HG03039 (cell line): ENCODE measurements around the gene SLC41A3.
"Not testable (repeated sequence)": the region's sequence is repeated elsewhere in the genome, so short reads cannot be mapped to it uniquely, and the experiment has no call there.

Source experiments
- ATAC-seq: cut with Tn5 transposase; IDR thresholded peaks from one replicate; pipeline ENCODE4 v1.9.1; 2021; ENCODE audit warnings: mild to moderate bottlenecking, moderate library complexity; ENCODE audit not compliant: unreplicated experiment

SLC41A3 gene

GRCh38 chr3:126056088-126056487, 27.8 kb downstream of the SLC41A3 start:
- no peak for ATAC-seq

GRCh38 chr3:126054870-126055269, 29.1 kb downstream of the SLC41A3 start:
- ATAC-seq: no peak

- ATAC-seq: no peak
These were observed 29.9 kb downstream of the SLC41A3 start for GRCh38 chr3:126053949-126054569.

- no peak for ATAC-seq
These were observed 30.4 kb downstream of the SLC41A3 start for GRCh38 chr3:126053513-126053912.

- no peak for ATAC-seq
These were observed 31.5 kb downstream of the SLC41A3 start for GRCh38 chr3:126052196-126053058.

GRCh38 chr3:126051741-126052140, 32.2 kb downstream of the SLC41A3 start:
- no peak for ATAC-seq

- ATAC-seq: no peak
These were observed 32.7 kb downstream of the SLC41A3 start for GRCh38 chr3:126051234-126051633.

GRCh38 chr3:126050626-126051025, 33.3 kb downstream of the SLC41A3 start:
- no peak for ATAC-seq

GRCh38 chr3:126050050-126050392, 33.9 kb downstream of the SLC41A3 start:
- ATAC-seq: no peak

- no peak for ATAC-seq
These were observed 34.5 kb downstream of the SLC41A3 start for GRCh38 chr3:126049289-126050049.

GRCh38 chr3:126040386-126040785, 43.5 kb downstream of the SLC41A3 start:
- ATAC-seq: no peak

- no peak for ATAC-seq
These were observed 44.1 kb downstream of the SLC41A3 start for GRCh38 chr3:126039870-126040269.

- ATAC-seq: not testable (repeated sequence)
These were observed 45.1 kb downstream of the SLC41A3 start for GRCh38 chr3:126038791-126039190.

GRCh38 chr3:126036056-126036549, 47.8 kb downstream of the SLC41A3 start:
- ATAC-seq: no peak

- ATAC-seq: no peak
These were observed 48.4 kb downstream of the SLC41A3 start for GRCh38 chr3:126035362-126036050.

- ATAC-seq: no peak
These were observed 49.2 kb downstream of the SLC41A3 start for GRCh38 chr3:126034481-126035361.

GRCh38 chr3:126033765-126034164, 50.2 kb downstream of the SLC41A3 start:
- ATAC-seq: no peak

GRCh38 chr3:126033051-126033745, 50.7 kb downstream of the SLC41A3 start:
- no peak for ATAC-seq

GRCh38 chr3:126031981-126032471, 51.9 kb downstream of the SLC41A3 start:
- no peak for ATAC-seq
